D721Med (cell line): ENCODE data around the gene METTL13.

ENCODE experiments used
- DNase-seq: peaks from one replicate; pipeline ENCODE4 v3.0.0; 2011; ENCODE audit warnings: low spot score; ENCODE audit not compliant: insufficient read length
- FAIRE-seq: peaks from 2 replicates; lab custom pipeline; 2011; peaks lifted over from hg19 to GRCh38; lab: Jason Lieb, UNC
- CTCF ChIP-seq: IDR thresholded peaks from 2 replicates; pipeline ENCODE4 v1.5.1; 2012; ENCODE audit warnings: mild to moderate bottlenecking, control low read depth; ENCODE audit not compliant: insufficient read depth; ENCODE audit errors: missing control alignments

Gene METTL13

DNA sequence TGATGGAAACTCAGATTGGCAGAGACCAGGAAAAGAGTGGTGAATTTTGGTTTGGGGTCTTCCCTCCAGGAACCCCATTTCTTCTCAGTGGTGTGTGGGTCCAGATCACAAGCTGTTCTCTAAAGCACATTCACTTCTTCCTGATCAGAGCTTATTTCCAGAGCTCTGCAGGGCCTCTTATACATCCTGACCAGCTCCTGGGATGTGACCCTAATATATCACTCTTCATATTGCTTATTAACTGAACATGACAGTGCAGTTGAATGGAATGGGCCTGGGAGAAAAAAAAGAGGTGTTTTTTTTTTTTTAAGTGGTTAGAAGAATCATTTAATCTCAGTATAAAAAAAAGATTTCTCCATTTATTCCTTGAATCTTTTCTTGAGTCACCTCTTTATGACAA lies 30.2 kb downstream of the METTL13 start:
- TF ChIP-seq CTCF, result no peak
- DNase-seq (no peak), FAIRE-seq (no peak)

GRCh38 chr1:171814692-171815091 lies 33.2 kb downstream of the METTL13 start:
- FAIRE-seq (no peak), DNase-seq (no peak)
- TF ChIP-seq CTCF, result no peak

DNA sequence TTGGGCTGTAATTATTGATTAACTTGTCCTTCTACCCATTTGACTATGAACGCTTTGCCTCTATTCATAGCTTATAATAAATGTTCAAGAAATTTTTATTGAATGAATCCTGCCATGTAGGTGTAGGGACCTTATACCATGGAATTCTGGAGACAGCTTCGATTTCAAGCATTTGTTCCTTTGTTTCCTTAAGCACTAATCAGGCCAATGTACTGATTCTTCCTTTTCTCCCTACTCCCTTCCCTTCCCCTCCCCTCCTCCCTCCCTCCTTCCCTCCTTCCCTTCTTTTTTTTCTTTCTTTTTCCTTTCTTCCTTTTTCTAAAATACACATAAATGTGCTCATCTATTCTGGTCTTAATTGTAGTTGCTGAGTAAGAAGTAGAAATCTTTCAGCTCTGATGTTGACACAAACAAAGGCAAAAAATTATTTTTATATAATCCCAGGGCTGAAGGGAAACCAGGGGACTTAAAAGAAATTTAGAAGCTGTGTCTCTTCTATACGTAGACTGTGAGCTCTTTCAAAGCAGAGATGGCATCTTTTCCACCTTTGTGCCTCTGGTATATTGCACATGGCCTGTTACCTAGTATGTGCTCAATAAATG lies 34.9 kb downstream of the METTL13 start:
- DNase-seq, result no peak
- no peak for TF ChIP-seq CTCF
- no peak for FAIRE-seq

- TF ChIP-seq CTCF, result no peak
- no peak for FAIRE-seq
- DNase-seq, result no peak
Observed at GRCh38 chr1:171817511-171818265, 36.2 kb downstream of the METTL13 start.

DNA sequence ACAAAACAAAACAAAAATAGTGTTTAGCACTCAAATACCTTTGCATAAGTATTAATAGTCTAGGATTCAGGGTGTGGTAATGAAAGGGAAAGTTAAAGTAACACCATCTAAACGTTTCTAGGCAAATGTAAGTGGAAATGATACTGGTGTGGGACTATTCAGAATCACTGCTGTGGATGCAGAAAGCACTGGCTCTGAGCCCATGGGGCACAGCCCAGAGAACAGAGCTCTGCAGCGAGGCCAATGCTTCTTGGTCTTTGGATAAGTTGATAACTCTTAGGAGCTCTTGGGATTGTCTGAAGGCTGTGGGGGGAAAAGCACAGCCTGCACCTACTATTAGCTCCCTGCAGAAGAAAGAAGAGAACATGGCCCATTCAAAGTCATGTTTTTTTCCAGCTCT lies 38.5 kb downstream of the METTL13 start:
- DNase-seq (no peak), FAIRE-seq (no peak)
- no peak for TF ChIP-seq CTCF

DNA sequence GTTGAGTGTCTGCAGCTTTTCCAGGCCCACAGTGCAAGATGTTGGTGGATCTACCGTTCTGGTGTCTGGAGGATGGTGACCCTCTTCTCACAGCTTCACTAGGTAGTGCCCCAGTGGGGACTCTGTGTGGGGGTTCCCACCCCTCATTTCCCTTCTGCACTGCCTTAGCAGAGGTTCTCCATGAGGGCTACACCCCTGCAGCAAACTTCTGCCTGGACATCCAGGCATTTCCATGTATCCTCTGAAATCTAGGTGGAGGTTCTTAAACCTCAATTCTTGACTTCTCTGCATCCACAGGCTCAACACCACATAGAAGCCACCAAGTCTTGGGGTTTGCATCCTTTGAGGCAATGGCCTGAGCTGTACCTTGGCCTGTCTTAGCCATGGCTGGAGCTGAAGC lies 45.5 kb downstream of the METTL13 start:
- TF ChIP-seq CTCF, result no peak
- DNase-seq (no peak), FAIRE-seq (no peak)

DNA sequence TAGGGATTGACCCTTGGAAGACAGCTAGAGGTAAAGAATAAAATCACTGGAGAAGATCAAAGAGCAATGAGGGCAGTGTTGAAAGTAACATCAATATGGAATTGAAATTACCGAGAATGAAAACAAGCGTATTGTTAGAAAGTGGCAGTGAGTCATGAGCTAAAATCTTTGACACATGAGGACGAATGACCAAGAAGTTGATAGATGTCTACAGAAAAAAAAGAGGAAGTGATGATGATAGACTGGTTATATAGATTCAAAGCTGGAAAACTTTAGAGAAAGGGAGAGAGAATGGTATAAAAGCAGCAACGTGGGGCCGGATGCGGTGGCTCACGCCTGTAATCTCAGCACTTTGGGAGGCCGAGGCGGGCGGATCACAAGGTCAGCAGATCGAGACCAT lies 47.3 kb downstream of the METTL13 start:
- no peak for TF ChIP-seq CTCF
- DNase-seq (no peak), FAIRE-seq (no peak)
